ENCODE data around the gene MRPL27.

GRCh38 chr17:50322271-50322670, 50.7 kb downstream of the MRPL27 start:
- TF ChIP-seq POLR2A (IDR thresholded peaks at IDR 0.05; ENCODE audit: borderline replicate concordance, extremely low read depth, insufficient read depth, insufficient read length) (no peak), CTCF (IDR thresholded peaks at IDR 0.05 in 2 of 3, conservative IDR thresholded peaks at IDR 0.05 in 1 of 3; ENCODE audit: borderline replicate concordance in 1 of 3, insufficient read depth in 1 of 3, low read depth in 2 of 3, low read length in 2 of 3) (no peak), RAD21 (IDR thresholded peaks at IDR 0.05; ENCODE audit: low read depth) (no peak), REST (IDR thresholded peaks at IDR 0.05; ENCODE audit: low read depth) (no peak), ZFX (IDR thresholded peaks at IDR 0.05) (no peak), EZH2 (IDR thresholded peaks at IDR 0.05) (no peak), TCF7L2 (IDR thresholded peaks at IDR 0.05; ENCODE audit: borderline replicate concordance, extremely low read depth, insufficient read depth, insufficient read length) (no peak), YY1 (IDR thresholded peaks at IDR 0.05; ENCODE audit: extremely low read depth, insufficient replicate concordance, low read depth, low read length) (no peak), POLR2AphosphoS5 (IDR thresholded peaks at IDR 0.05; ENCODE audit: low read depth, low read length) (no peak)

Data from HCT116 (cell line).